Body of pancreas (tissue), 4 donors: ENCODE results near the gene CAPN14. TPM values are rescaled to one million over a fixed set of nuclear protein-coding genes. Genes with fewer than 3 reads are reported as not detected.

ENCODE experiments used
- ATAC-seq: fragments of 150-250 bp; one replicate; pipeline ENCODE4 v1.9.1; 2016
- DNase-seq, 4 donors: peaks; one replicate each; pipeline ENCODE4 v3.0.0-alpha.2; 2019
- H3K27ac ChIP-seq, 4 donors: fragments of 200-600 bp; sonication (generic); 1 replicate in 3 of 4; 2 replicates in 1 of 4; pipeline versions ENCODE4 v1.5.1 to v1.6.1; 2016 to 2019; ENCODE audit warnings: mild to moderate bottlenecking in 1 of 4, mixed read lengths in 1 of 4, moderate library complexity in 1 of 4
- H3K27me3 ChIP-seq, 2 donors: fragments of 200-600 bp; sonication (generic); one replicate each; pipeline ENCODE4 v1.6.0; 2016; ENCODE audit warnings: mild to moderate bottlenecking in 1 of 2
- H3K36me3 ChIP-seq, 2 donors: fragments of 200-600 bp; sonication (generic); replicated peaks in 1 of 2; 2 replicates each; pipeline ENCODE4 v1.5.1; 2016; ENCODE audit warnings: low read depth in 2 of 2; ENCODE audit not compliant: insufficient read depth in 1 of 2
- H3K4me1 ChIP-seq: fragments of 200-600 bp; sonication (generic); one replicate; pipeline ENCODE4 v1.6.0; 2016
- H3K4me3 ChIP-seq, 2 donors: fragments of 200-600 bp; sonication (generic); 1 replicate in 1 of 2; 2 replicates in 1 of 2; pipeline ENCODE4 v1.5.1; 2016 to 2019
- H3K9me3 ChIP-seq, 3 donors: fragments of 200-600 bp; sonication (generic); 1 replicate in 2 of 3; 2 replicates in 1 of 3; pipeline ENCODE4 v1.5.1; 2016
- CTCF ChIP-seq, 7 experiments: fragments of 450-650 bp in 4 of 7; fragments of 200-600 bp in 3 of 7; sonication (generic) in 3 of 7; IDR thresholded peaks; one replicate each; pipeline ENCODE4 v1.5.1; 2016 to 2019; ENCODE audit warnings: antibody characterized with exemption in 7 of 7
- POLR2A ChIP-seq, 3 donors: fragments of 450-650 bp; IDR thresholded peaks; one replicate each; pipeline ENCODE4 v1.6.1; 2016; ENCODE audit warnings: antibody characterized with exemption in 3 of 3, mild to moderate bottlenecking in 2 of 3
- WGBS, 2 donors: methylation state at CpG; one replicate each; pipeline ENCODE4 v1.1.5; 2017; 5-methylcytosine and 5-hydroxymethylcytosine counted together
- intact Hi-C: fragments of 100-400 bp; cut with DNase I; formaldehyde crosslinking; loops from one replicate; pipeline ENCODE4 v1.15.1; 2023
- total RNA-seq, 2 donors: library from RNA; depleted of rRNA; stranded (reverse); fragments of >200 nt; gene quantifications; one replicate each; pipeline ENCODE4 v1.1.0, GENCODE V29; 2016

CAPN14 gene
- total RNA-seq: not detected

GRCh38 chr2:31217465-31218200 is at the start of gene CAPN14:
TSS of gene CAPN14 (minus strand) at chr2:31217515. CDS start at chr2:31205447, 12,068 bp downstream.
- ATAC-seq (no peak), DNase-seq (no peak)
- TF ChIP-seq POLR2A (IDR thresholded peaks at IDR 0.05) (no peak), CTCF (IDR thresholded peaks at IDR 0.05) (no peak)
- Histone ChIP-seq H3K27ac (no peak within 1 kb of the TSS), H3K36me3 (no peaks in the 10 kb centered on the region), H3K27me3 (no peaks in the 10 kb centered on the region), H3K9me3 (no peaks in the 10 kb centered on the region), H3K4me3 (no peak within 1 kb of the TSS), H3K4me1 (no peaks in the 10 kb centered on the region)
- intact Hi-C loops: no loop called here
- WGBS, 2 donors: 63 to 64% methylated on average over 6 of the region's 6 CpGs

- 71 to 76% methylated on average over 6 of the region's 6 CpGs for WGBS, 2 donors
- Histone ChIP-seq H3K27me3 (no peaks in the 10 kb centered on the region), H3K4me3 (no peak overlapping the region), H3K27ac (no peak overlapping the region), H3K36me3 (no peaks in the 10 kb centered on the region), H3K9me3 (no peaks in the 10 kb centered on the region), H3K4me1 (no peaks in the 10 kb centered on the region)
- intact Hi-C loops: no loop called here
- ATAC-seq (no peak), DNase-seq (no peak)
- TF ChIP-seq POLR2A (IDR thresholded peaks at IDR 0.05): no peak
Observed at GRCh38 chr2:31266804-31267203, 49.5 kb upstream of the CAPN14 start.

- no peak overlapping the region for H3K27ac ChIP-seq
- WGBS, 2 donors: 82 to 86% methylated on average over 6 of the region's 6 CpGs
- H3K4me1 ChIP-seq: no peaks in the 10 kb centered on the region
- no peaks in the 10 kb centered on the region for H3K9me3 ChIP-seq
- TF ChIP-seq POLR2A (IDR thresholded peaks at IDR 0.05): no peak
- TF ChIP-seq CTCF (IDR thresholded peaks at IDR 0.05): no peak
- H3K36me3 ChIP-seq: no peaks in the 10 kb centered on the region
- ATAC-seq (no peak), DNase-seq (no peak)
- no peaks in the 10 kb centered on the region for H3K27me3 ChIP-seq
- intact Hi-C loops: no loop called here
- no peak overlapping the region for H3K4me3 ChIP-seq
Observed at GRCh38 chr2:31265234-31265633, 47.9 kb upstream of the CAPN14 start.

- Histone ChIP-seq H3K9me3 (no peaks in the 10 kb centered on the region), H3K27ac (no peak overlapping the region), H3K27me3 (no peaks in the 10 kb centered on the region), H3K36me3 (no peaks in the 10 kb centered on the region), H3K4me3 (no peak overlapping the region), H3K4me1 (no peaks in the 10 kb centered on the region)
- 71 to 95% methylated on average over 3 of the region's 3 CpGs for whole genome bisulfite sequencing, 2 donors
- intact Hi-C loops: no loop called here
- ATAC-seq: no peak
- no peak for DNase-seq
- TF ChIP-seq POLR2A (IDR thresholded peaks at IDR 0.05) (no peak), CTCF (IDR thresholded peaks at IDR 0.05) (no peak)
Observed at GRCh38 chr2:31263636-31264190, 46.4 kb upstream of the CAPN14 start.

- intact Hi-C loops: no loop called here
- TF ChIP-seq CTCF (IDR thresholded peaks at IDR 0.05) (no peak), POLR2A (IDR thresholded peaks at IDR 0.05) (no peak)
Observed at GRCh38 chr2:31260870-31261269, 43.6 kb upstream of the CAPN14 start.

More at GRCh38 chr2:31260870-31261269, 43.6 kb upstream of the CAPN14 start:
- no peaks in the 10 kb centered on the region for H3K36me3 ChIP-seq
- H3K27me3 ChIP-seq: no peaks in the 10 kb centered on the region
- ATAC-seq: no peak
- H3K9me3 ChIP-seq: no peaks in the 10 kb centered on the region
- DNase-seq: no peak
- no peaks in the 10 kb centered on the region for H3K4me1 ChIP-seq
- H3K4me3 ChIP-seq: no peak overlapping the region
- no peak overlapping the region for H3K27ac ChIP-seq
- WGBS, 2 donors: 89% methylated on average over 4 of the region's 4 CpGs; no CpG with 5 or more reads in 1 of the 2 donors
